Suprapubic skin (tissue), 4 donors: ENCODE results near the gene DISP2. TPM values are rescaled to one million over a fixed set of nuclear protein-coding genes. Genes with fewer than 3 reads are reported as not detected.
A peak's percentile ranks its signal among the peaks of the same experiment; 100 is the strongest.

Experiments
- DNase-seq, 2 donors: peaks; one replicate each; pipeline ENCODE4 v3.0.0-alpha.2; 2019; ENCODE audit warnings: low spot score in 2 of 2
- H3K27ac ChIP-seq: fragments of 200-600 bp; sonication (generic); one replicate; pipeline ENCODE4 v1.5.1; 2019
- H3K27me3 ChIP-seq: fragments of 200-600 bp; sonication (generic); one replicate; pipeline ENCODE4 v1.5.1; 2019
- H3K36me3 ChIP-seq: fragments of 200-600 bp; sonication (generic); one replicate; pipeline ENCODE4 v1.5.1; 2019
- H3K4me1 ChIP-seq: fragments of 200-600 bp; sonication (generic); one replicate; pipeline ENCODE4 v1.5.1; 2019
- H3K4me3 ChIP-seq: fragments of 200-600 bp; sonication (generic); one replicate; pipeline ENCODE4 v1.5.1; 2019; ENCODE audit warnings: mild to moderate bottlenecking
- H3K9me3 ChIP-seq: fragments of 200-600 bp; sonication (generic); one replicate; pipeline ENCODE4 v1.5.1; 2019
- CTCF ChIP-seq, 2 donors: fragments of 200-600 bp in 1 of 2; fragments of 450-650 bp in 1 of 2; sonication (generic) in 1 of 2; IDR thresholded peaks; one replicate each; pipeline ENCODE4 v1.5.1; 2016 to 2019; ENCODE audit warnings: antibody characterized with exemption in 2 of 2, mild to moderate bottlenecking in 1 of 2, moderate library complexity in 1 of 2
- EP300 ChIP-seq: sonication (generic); formaldehyde crosslinking; IDR thresholded peaks from one replicate; pipeline ENCODE4 v1.6.1; 2017; ENCODE audit warnings: antibody characterized with exemption
- POLR2A ChIP-seq, 2 donors: fragments of 450-650 bp; IDR thresholded peaks; one replicate each; pipeline ENCODE4 v1.6.1; 2017; ENCODE audit warnings: antibody characterized with exemption in 2 of 2, mild to moderate bottlenecking in 2 of 2, moderate library complexity in 2 of 2
- POLR2AphosphoS5 ChIP-seq, 3 donors: sonication (generic); formaldehyde crosslinking; IDR thresholded peaks; one replicate each; pipeline ENCODE4 v1.6.1; 2017; ENCODE audit warnings: antibody characterized with exemption in 3 of 3
- WGBS: methylation state at CpG from one replicate; pipeline ENCODE4 v1.1.5; 2018; 5-methylcytosine and 5-hydroxymethylcytosine counted together
- total RNA-seq, 4 donors: library from RNA; depleted of rRNA; stranded (reverse); fragments of >200 nt; gene quantifications; one replicate each; pipeline ENCODE4 v1.1.0, GENCODE V29; 2016

DISP2 gene
- total RNA-seq, 4 donors from 2014 or later = 0.04 to 0.21 (median 0.05) TPM; not detected in 1

DNA sequence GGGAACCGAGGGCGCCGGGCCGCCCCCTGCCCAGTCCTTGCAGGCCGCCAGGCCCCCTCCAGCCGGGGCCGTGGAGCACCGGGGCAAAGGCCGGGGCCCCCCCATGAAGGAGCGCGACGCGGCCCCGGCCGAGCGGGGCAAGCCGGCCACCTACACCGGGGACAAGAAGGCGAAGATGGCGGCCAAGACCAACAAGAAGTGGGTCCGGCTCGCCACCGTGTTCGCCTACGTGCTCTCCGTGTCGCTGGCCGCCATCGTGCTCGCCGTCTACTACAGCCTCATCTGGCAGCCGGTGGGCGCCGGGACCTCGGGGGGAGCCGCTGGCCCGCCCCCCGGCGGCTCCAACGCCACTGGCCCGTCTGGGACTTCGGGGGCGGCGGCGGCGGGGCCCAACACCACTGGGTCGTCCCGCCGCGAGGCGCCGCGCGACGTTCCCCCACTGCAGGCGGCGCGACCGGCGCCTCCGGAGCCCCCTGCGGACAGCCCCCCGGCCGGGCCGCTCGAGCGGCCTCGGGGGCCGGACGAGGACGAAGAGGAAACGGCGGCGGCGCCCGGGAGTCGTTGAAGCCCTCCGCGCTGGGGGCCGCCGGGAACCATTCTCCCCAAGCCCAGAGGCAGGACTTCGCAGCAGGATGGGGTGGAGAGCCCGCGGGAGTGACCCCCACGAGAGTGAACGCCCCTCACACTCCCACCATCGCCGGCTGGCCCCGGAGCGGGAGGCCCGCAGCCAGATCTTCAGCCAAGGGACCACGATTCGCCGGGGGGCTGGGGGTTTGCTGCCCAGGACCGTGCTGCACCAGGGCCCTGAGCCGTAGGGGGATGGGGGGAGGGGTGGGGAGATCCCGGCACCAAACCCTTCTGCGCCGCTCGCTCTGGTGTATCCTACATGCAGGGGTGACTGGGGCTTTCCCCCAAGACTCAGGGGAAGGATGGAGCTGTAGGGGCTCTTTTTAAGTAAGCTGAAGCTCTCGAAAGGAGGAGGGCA, 33.8 kb upstream of the DISP2 start:
- peak overlapping the region; percentile 85 for H3K4me3 ChIP-seq
- peaks cover 28% of the 10 kb centered on the region for H3K4me1 ChIP-seq
- WGBS = 8% methylated on average over 16 of the region's 101 CpGs
- DNase-seq = peak in 1 of 2 donors; percentile 70
- no peaks in the 10 kb centered on the region for H3K36me3 ChIP-seq
- TF ChIP-seq POLR2A (IDR thresholded peaks at IDR 0.05) (no peak), CTCF (IDR thresholded peaks at IDR 0.05) (no peak), EP300 (no peak), POLR2AphosphoS5 (IDR thresholded peaks at IDR 0.05) (no peak)
- no peaks in the 10 kb centered on the region for H3K9me3 ChIP-seq
- H3K27ac ChIP-seq = peak overlapping the region; percentile 65
- H3K27me3 ChIP-seq = no peaks in the 10 kb centered on the region

GRCh38 chr15:40325188-40325587, 32.8 kb upstream of the DISP2 start:
- Histone ChIP-seq H3K9me3 (no peaks in the 10 kb centered on the region), H3K4me1 (peaks cover 31% of the 10 kb centered on the region), H3K27me3 (no peaks in the 10 kb centered on the region), H3K4me3 (peak overlapping the region; percentile 85), H3K36me3 (no peaks in the 10 kb centered on the region), H3K27ac (no peak overlapping the region)
- no peak for TF ChIP-seq CTCF (IDR thresholded peaks at IDR 0.05)
- TF ChIP-seq POLR2AphosphoS5 (IDR thresholded peaks at IDR 0.05) = no peak
- no peak for TF ChIP-seq EP300
- TF ChIP-seq POLR2A (IDR thresholded peaks at IDR 0.05) = no peak
- no peak for DNase-seq
- WGBS = 69% methylated on average over 2 of the region's 2 CpGs

- TF ChIP-seq POLR2A (IDR thresholded peaks at IDR 0.05) (no peak), EP300 (no peak), CTCF (IDR thresholded peaks at IDR 0.05) (no peak), POLR2AphosphoS5 (IDR thresholded peaks at IDR 0.05) (no peak)
- 90% methylated on average over 2 of the region's 2 CpGs for WGBS
- Histone ChIP-seq H3K36me3 (no peaks in the 10 kb centered on the region), H3K4me3 (no peak overlapping the region), H3K27ac (no peak overlapping the region), H3K9me3 (no peaks in the 10 kb centered on the region), H3K27me3 (no peaks in the 10 kb centered on the region), H3K4me1 (peaks cover 33% of the 10 kb centered on the region)
- DNase-seq = no peak
Observed at GRCh38 chr15:40325700-40326099, 32.3 kb upstream of the DISP2 start.

GRCh38 chr15:40327457-40327856, 30.6 kb upstream of the DISP2 start:
- 80% methylated on average over 6 of the region's 6 CpGs for WGBS
- Histone ChIP-seq H3K9me3 (no peaks in the 10 kb centered on the region), H3K4me1 (peaks cover 30% of the 10 kb centered on the region), H3K36me3 (no peaks in the 10 kb centered on the region), H3K27ac (no peak overlapping the region), H3K4me3 (no peak overlapping the region), H3K27me3 (no peaks in the 10 kb centered on the region)
- TF ChIP-seq POLR2AphosphoS5 (IDR thresholded peaks at IDR 0.05) (no peak), CTCF (IDR thresholded peaks at IDR 0.05) (no peak), POLR2A (IDR thresholded peaks at IDR 0.05) (no peak), EP300 (no peak)
- no peak for DNase-seq

DNA sequence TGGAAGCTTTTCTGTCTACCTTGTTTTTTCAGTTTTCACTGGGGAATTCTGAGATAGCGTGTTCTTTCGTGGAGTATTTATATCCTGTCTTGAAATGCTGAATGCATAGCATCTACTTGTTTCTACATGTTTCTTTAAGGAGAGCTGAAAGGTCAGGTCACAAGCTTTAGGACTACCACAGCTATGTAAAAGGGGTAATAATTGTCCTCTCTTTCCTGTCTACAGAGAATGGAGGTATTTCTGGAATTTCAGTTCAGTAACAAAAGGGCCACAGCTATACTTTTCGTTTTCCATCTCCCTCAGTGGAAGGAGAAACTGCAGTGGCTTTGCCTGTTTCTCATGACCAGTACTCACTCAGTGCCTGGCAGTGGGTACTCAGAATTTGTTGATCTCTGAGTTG, 29.8 kb upstream of the DISP2 start:
- no peak for DNase-seq
- peaks cover 23% of the 10 kb centered on the region for H3K4me1 ChIP-seq
- no peaks in the 10 kb centered on the region for H3K36me3 ChIP-seq
- no peaks in the 10 kb centered on the region for H3K27me3 ChIP-seq
- no peak overlapping the region for H3K27ac ChIP-seq
- 69% methylated on average over 3 of the region's 3 CpGs for WGBS
- H3K9me3 ChIP-seq = no peaks in the 10 kb centered on the region
- no peak for TF ChIP-seq POLR2A (IDR thresholded peaks at IDR 0.05)
- TF ChIP-seq CTCF (IDR thresholded peaks at IDR 0.05) = no peak
- no peak for TF ChIP-seq POLR2AphosphoS5 (IDR thresholded peaks at IDR 0.05)
- no peak for TF ChIP-seq EP300
- no peak overlapping the region for H3K4me3 ChIP-seq
